Non-pigmented ciliary epithelial cell (primary cell): ENCODE results near the gene FBN1.
A peak's percentile ranks its signal among the peaks of the same experiment; 100 is the strongest.

ENCODE experiments used
- DNase-seq: peaks from one replicate; pipeline ENCODE4 v3.0.0-alpha.2; 2010; ENCODE audit warnings: low read depth

The FBN1 gene

DNA sequence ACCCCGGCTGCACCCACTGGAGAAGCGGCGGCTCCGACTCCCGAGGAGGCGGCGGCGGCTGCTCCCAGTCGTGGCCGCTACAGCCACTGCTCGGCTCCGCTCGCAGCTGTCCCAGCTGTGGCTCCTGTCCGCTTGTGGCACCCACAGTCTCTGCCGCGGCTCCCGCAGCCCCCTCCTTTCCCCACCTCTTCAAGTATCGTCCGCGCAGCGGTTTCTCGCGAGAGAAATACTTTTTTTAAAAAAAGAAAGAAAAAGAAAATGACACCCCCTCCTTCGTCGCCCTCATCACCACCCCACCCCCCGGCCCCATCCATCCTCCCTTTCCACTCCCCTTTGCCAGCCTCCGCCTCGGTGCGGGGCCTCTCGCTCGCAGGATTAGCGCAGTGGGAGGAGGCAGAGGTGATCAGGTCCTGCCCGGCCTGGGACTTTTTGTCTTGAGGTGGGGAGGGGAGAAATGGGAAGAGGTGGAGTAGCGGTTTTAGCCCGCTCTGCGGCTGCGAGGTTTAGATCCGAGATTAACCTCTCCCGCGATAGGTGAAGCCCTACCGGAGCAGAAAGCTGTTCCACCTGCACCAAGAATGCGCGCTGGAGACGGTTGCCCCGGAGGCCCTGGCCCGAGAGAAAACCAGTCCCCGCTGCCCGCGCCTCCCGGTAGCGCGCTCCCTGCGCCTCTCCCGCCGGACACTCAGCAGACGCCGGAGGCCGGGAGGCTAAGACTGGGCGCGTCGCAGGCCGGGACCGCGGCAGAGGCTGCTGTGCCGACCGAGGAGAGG, at the start of gene FBN1:
TSS of gene FBN1 (minus strand) at position 152 of the 773 bp plus-strand sequence. CDS start 940 bp downstream, outside the sequence.
- peak; percentile 74 for DNase-seq

GRCh38 chr15:48693484-48693883, 48.0 kb upstream of the FBN1 start:
- no peak for DNase-seq

- no peak for DNase-seq
These were observed 43.0 kb upstream of the FBN1 start for GRCh38 chr15:48688493-48688892.

DNA sequence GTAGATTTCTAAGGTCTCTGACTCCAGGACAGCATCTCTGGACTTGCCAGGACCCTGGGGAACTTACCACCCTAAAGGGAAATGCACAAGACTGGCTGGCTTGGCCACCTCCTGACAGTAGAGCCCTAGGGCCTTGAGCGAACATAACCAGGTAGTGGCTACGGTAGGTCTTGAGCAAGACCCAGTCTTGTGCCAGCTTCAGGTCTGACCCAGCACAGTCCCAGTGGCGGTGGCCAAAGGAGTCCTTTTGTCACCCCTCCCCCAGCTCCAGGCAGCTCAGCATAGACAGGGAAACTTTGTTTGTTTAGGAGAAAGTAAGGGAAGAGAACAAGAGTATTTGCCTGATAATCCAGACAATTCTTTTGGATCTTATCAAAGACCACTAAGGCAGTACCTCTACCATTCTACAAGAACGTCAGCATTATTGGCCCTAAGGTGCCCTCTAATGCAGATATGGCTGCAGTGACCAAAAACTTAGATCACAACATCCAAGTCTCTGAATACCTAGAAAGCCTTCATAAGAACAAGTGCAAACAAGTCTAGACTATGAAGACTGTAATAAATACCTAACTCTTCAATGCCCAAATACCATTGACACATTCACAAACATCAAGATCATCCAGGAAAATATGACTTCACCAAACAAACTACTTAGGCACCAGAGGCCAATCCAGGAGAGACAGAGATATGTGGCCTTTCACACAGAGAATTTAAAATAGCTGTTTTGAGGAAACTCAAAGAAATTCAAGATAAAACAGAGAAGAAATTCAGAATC, 38.7 kb upstream of the FBN1 start:
- no peak for DNase-seq

DNA sequence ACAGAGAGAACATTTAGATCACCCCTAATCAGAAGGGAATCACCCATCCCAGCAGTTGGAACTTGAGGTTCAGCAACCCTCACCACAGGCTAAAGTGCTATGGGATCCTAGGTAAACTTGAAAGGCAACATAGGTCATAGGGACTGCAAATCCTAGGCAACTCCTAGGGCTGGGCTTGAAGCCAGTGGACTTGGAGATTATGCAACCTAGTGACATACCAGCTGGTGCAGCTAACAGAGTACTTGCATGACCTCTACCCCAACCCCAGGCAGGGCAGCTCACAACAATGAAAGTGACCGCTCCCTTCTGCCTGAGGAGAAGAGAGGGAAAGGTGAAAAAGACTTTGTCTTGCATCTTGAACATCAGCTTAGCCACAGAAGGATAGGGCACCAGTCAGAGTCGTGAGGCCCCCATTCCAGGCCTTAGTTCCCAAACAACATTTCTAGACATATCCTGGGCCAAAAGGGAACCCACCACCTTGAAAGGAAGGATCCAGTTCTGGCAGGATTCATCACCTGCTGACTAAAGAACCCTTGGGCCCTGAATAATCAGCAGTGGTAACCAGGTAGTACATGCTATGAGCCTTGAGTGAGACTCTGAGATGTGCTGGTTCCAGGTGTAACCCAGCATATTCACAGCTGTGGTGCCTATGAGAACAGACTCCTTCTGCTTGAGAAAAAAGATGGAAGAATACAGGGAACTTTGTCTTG, 37.6 kb upstream of the FBN1 start:
- DNase-seq = no peak

DNA sequence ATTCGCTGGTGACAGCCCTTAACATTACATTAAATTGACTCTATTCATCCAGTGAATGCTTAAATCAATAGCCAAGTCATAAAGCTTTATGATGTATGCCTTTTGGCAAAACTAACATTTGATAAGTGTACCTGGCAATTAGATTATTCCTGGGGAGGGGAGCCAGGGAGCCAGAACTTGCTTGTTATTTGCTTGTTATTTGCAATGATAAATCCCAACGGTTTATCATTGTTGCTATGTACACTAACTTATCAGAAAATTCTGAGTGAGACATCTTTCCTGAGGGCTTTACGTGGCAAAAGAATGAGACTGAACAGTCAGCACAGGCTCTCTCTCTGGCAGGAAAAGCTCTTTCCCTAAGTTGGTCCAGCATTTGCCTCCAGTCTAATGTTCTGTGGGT, 35.8 kb upstream of the FBN1 start:
- DNase-seq = no peak

GRCh38 chr15:48680841-48681240, 35.3 kb upstream of the FBN1 start:
- peak; percentile 93 for DNase-seq

DNA sequence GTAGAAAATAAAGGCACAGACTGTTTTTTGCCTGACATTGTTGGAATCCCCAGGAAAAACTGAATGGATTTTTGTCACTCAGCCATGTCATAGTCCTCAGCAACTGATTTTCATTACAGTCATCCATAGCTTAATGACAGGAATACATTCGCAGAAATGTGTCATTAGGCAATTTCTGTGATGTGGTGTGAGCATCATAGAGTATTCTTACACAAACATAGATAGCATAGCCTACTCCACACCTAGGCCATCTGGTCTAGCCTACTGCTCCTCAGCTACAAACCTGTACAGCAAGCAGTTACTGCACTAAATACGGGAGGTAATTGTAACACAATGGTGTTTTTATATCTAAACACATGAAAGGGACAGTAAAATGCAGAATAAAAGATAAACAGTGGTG, 34.4 kb upstream of the FBN1 start:
- DNase-seq = no peak

DNA sequence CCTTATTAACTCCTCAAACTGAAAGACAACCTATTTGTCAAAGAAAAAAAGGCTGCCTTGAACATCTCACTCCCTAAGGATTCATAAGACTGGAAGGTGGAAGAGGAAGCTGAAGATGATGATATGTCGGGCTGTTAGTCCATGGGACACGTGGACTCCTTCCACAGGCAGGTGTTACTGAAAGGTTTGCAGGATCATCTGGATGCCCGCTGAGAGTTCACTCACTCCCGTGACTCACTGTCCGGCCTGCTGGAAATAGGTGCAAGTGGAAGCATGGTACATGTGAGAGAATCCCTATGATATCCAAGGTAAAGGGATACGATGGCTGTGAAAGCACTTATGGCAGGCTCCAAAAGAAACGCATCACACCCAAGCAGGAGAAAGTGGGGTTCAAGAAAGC, 33.3 kb upstream of the FBN1 start:
- DNase-seq = no peak

- DNase-seq = no peak
These were observed 32.3 kb upstream of the FBN1 start for GRCh38 chr15:48677821-48678220.

- DNase-seq = no peak
These were observed 29.9 kb upstream of the FBN1 start for GRCh38 chr15:48675436-48675835.

DNA sequence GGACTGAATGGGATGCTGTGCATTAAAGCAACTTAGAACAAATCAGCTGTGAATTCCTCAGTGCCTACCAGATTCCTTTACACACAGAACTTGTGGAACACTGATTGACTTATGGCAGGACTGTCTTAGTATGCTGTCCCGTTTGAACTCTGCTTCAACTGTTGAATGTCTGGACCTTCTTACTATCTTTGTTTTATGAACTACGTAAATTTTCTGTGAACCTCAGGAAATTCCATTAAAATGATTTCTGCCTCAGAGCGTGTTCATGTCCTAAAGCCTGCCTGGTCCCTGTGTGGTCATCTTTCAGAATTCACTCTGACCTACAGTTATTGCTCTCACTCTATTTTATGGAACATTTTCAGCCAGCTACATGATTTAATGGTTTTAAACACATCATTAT, 29.4 kb upstream of the FBN1 start:
- DNase-seq = peak; percentile 57

GRCh38 chr15:48672206-48672605, 26.7 kb upstream of the FBN1 start:
- no peak for DNase-seq

GRCh38 chr15:48671103-48672022, 25.9 kb upstream of the FBN1 start:
- peak; percentile 76 for DNase-seq

- no peak for DNase-seq
These were observed 22.2 kb upstream of the FBN1 start for GRCh38 chr15:48667701-48668100.

- DNase-seq = no peak
These were observed 18.9 kb upstream of the FBN1 start for GRCh38 chr15:48664436-48664835.

DNA sequence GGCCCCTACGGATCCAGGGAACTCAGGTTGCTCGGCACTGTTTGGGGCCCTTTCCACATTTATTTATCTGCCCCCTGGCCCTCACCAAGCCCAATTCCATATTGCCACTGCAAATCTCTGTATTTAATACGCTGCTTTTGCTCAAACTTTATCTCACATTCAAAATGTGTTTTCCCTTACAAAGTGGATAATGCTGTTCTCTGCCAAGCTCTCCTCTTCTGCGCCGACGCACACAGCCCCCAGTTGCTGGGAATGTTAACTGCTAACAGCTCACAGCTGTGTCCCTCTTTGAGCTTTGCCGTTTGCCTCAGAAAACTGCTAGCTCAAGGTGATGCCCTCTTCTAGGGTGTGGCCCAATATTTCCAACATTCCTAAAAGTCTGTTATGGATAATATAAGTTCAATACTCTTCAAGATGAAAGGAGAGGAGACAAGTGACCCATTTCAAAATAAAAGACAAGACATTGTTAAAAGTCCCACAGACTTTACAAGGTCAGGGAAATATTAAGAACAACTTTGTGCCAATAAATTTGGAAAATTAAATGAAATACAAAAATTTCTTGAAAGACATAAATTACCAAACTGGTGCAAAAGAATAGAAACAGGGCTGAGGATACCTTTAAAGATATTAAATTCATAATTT, 12.6 kb upstream of the FBN1 start:
- DNase-seq = no peak

- no peak for DNase-seq
These were observed 9.3 kb upstream of the FBN1 start for GRCh38 chr15:48654801-48655200.

DNA sequence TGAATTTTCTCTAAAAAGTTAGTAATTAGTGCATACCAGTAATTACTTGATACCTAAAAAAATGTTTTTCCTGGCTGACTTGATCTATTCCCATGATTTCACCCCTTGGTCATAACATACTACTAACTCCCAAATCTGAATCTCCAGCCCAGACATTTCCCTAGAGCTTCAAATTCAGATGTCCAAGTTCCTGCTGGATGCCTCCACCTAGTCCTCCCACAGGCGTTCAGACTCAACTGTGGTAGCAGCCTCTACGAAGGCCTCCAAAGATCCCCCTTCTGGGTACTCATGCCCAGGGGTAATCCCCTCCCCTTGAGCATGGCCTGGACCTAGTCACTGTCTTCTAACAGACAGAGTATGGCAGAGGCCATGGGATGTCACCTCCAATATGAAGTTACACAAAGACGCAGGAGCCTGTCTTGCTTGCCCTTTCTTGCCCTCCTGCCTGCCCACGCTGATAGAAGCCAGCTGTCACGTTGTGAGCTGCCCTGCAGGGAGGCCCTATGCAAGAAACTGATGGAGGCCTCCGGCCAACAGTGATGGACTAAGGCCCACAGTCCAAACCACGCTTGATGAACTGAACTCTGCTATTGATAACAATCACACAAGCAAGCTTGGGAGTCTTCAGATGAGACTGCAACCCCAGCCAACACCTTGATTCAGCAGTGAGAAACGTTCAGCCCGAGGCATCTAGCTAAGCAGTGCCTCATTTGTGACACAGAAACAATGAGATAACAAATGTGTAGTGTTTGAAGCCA, 8.6 kb upstream of the FBN1 start:
- DNase-seq = no peak

DNA sequence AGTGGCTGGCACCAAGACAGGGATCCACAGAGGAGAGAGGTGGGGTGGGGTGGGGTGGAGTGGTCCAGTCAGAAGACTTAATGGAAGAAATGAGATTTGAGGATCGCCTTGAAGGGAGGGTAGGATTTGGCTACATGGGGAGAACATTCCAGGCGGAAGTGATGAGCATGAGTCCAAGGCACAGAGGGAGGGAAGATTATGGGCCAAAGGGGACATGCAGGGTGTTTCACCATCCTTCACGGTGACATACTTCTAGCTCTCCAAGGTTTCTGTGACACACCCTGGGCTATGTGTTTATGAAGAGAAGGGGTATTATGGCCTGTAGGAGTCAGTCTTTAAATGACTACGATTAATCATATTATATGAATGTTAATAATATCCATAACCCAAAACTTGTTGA, 7.7 kb upstream of the FBN1 start:
- no peak for DNase-seq
